SK-N-SH treated with all-trans-retinoic acid at 6 μM for 48 hours (cell line): ENCODE results near the gene DIPK1B.

Source experiments
- ARNTL ChIP-seq: fragments of 450-650 bp; formaldehyde crosslinking; IDR thresholded peaks from 2 replicates; pipeline ENCODE4 v1.5.0; 2020; ENCODE audit warnings: low read depth, mild to moderate bottlenecking, moderate library complexity, borderline replicate concordance
- BACH2 ChIP-seq: fragments of 250-450 bp; sonication (Bioruptor Pico); IDR thresholded peaks from 2 replicates; pipeline ENCODE4 v1.9.0; 2021; ENCODE audit warnings: mild to moderate bottlenecking, borderline replicate concordance
- CREB5 ChIP-seq: fragments of 250-450 bp; sonication (Bioruptor Pico); IDR thresholded peaks from 2 replicates; pipeline ENCODE4 v1.5.1; 2020; ENCODE audit warnings: low read depth, mild to moderate bottlenecking, moderate library complexity
- ESRRG ChIP-seq: fragments of 250-450 bp; sonication (Bioruptor Pico); IDR thresholded peaks from 2 replicates; pipeline ENCODE4 v1.6.1; 2021; ENCODE audit warnings: mild to moderate bottlenecking
- GLIS3 ChIP-seq: fragments of 250-450 bp; sonication (Bioruptor Pico); IDR thresholded peaks from 2 replicates; pipeline ENCODE4 v1.5.0; 2020; ENCODE audit warnings: mild to moderate bottlenecking, moderate library complexity
- ISL1 ChIP-seq: fragments of 250-450 bp; sonication (Bioruptor Pico); IDR thresholded peaks from 2 replicates; pipeline ENCODE4 v2.1.2; 2022; ENCODE audit warnings: mild to moderate bottlenecking, moderate library complexity
- PPARA ChIP-seq: fragments of 250-450 bp; sonication (Bioruptor Pico); IDR thresholded peaks from 2 replicates; pipeline ENCODE4 v1.5.0; 2020; ENCODE audit warnings: mild to moderate bottlenecking, borderline replicate concordance
- TOX ChIP-seq: fragments of 250-450 bp; sonication (Bioruptor Pico); IDR thresholded peaks from 2 replicates; pipeline ENCODE4 v1.8.0; 2021; ENCODE audit warnings: mild to moderate bottlenecking, moderate library complexity, borderline replicate concordance
- ZFP3 ChIP-seq: fragments of 250-450 bp; sonication (Bioruptor Pico); IDR thresholded peaks from 2 replicates; pipeline ENCODE4 v1.5.0; 2020; ENCODE audit warnings: mild to moderate bottlenecking, moderate library complexity
- ZNF8 ChIP-seq: fragments of 450-650 bp; formaldehyde crosslinking; IDR thresholded peaks from 2 replicates; pipeline ENCODE4 v1.5.0; 2020; ENCODE audit warnings: mild to moderate bottlenecking, moderate library complexity

- no peak for TF ChIP-seq ZNF8 (CRISPR knock-in tag)
- TF ChIP-seq GLIS3 (CRISPR knock-in tag) = no peak
- no peak for TF ChIP-seq ISL1 (CRISPR knock-in tag)
- TF ChIP-seq CREB5 (CRISPR knock-in tag) = no peak
- no peak for TF ChIP-seq TOX
- no peak for TF ChIP-seq ESRRG
- no peak for TF ChIP-seq ZFP3 (CRISPR knock-in tag)
- no peak for TF ChIP-seq PPARA
- no peak for TF ChIP-seq ARNTL (CRISPR knock-in tag)
- no peak for TF ChIP-seq BACH2 (CRISPR knock-in tag)
These were observed 50.7 kb downstream of the DIPK1B start for GRCh38 chr9:136762915-136763648.
